Transverse colon (tissue), 4 donors: Measurements from ENCODE around the gene CADPS. TPM values are rescaled to one million over a fixed set of nuclear protein-coding genes. Genes with fewer than 3 reads are reported as not detected.
A peak's percentile ranks its signal among the peaks of the same experiment; 100 is the strongest.

ENCODE experiments used
- DNase-seq: peaks from one replicate; pipeline ENCODE4 v3.0.0-alpha.2; 2019
- H3K27ac ChIP-seq, 4 donors: fragments of 200-600 bp; sonication (generic); 2 replicates each; pipeline ENCODE4 v1.5.1; 2016 to 2018; ENCODE audit warnings: inconsistent platforms in 4 of 4
- H3K27me3 ChIP-seq: fragments of 200-600 bp; sonication (generic); 2 replicates; pipeline ENCODE4 v1.5.1; 2017; ENCODE audit warnings: inconsistent platforms
- H3K36me3 ChIP-seq, 4 donors: fragments of 200-600 bp; sonication (generic); 2 replicates each; pipeline ENCODE4 v1.5.1; 2017 to 2019; ENCODE audit warnings: inconsistent platforms in 4 of 4
- H3K4me1 ChIP-seq, 4 donors: fragments of 200-600 bp; sonication (generic); 2 replicates each; pipeline ENCODE4 v1.5.1; 2017 to 2020; ENCODE audit warnings: inconsistent platforms in 4 of 4
- H3K4me3 ChIP-seq, 4 donors: fragments of 200-600 bp; sonication (generic); 1 replicate in 1 of 4; 2 replicates in 3 of 4; pipeline versions ENCODE4 v1.5.1 to v1.6.1; 2017 to 2019; ENCODE audit warnings: inconsistent platforms in 4 of 4
- H3K9me3 ChIP-seq, 2 donors: fragments of 200-600 bp; sonication (generic); 2 replicates each; pipeline ENCODE4 v1.5.1; 2017 to 2019; ENCODE audit warnings: inconsistent platforms in 2 of 2
- EP300 ChIP-seq: sonication (generic); formaldehyde crosslinking; IDR thresholded peaks from one replicate; pipeline ENCODE4 v1.6.1; 2017; ENCODE audit warnings: antibody characterized with exemption, low read depth
- POLR2A ChIP-seq: fragments of 450-650 bp; IDR thresholded peaks from one replicate; pipeline ENCODE4 v1.6.1; 2016; ENCODE audit warnings: antibody characterized with exemption, mild to moderate bottlenecking, moderate library complexity
- POLR2AphosphoS5 ChIP-seq, 3 donors: sonication (generic); formaldehyde crosslinking; IDR thresholded peaks; one replicate each; pipeline ENCODE4 v1.6.1; 2016; ENCODE audit warnings: antibody characterized with exemption in 3 of 3
- WGBS, 2 donors: methylation state at CpG; one replicate each; pipeline ENCODE4 v1.1.5; 2018; ENCODE audit warnings: low coverage in 1 of 2; 5-methylcytosine and 5-hydroxymethylcytosine counted together
- in situ Hi-C, 4 donors: fragments of 200-750 bp; cut with MboI; loops; one replicate each; pipeline versions ENCODE4 v1.15.0 to v1.15.1; 2017; ENCODE audit warnings: low sequenced_read_pairs in 3 of 4, low pct_ligation_motif_present in 1 of 4, low pct_unique_long_range_greater_than_20kb in 1 of 4
- intact Hi-C: fragments of 100-400 bp; cut with DNase I; formaldehyde crosslinking; loops from one replicate; pipeline ENCODE4 v1.15.1; 2023; ENCODE audit warnings: low total_unique reads
- total RNA-seq, 4 donors: library from RNA; depleted of rRNA; stranded (reverse); fragments of >200 nt; gene quantifications; one replicate each; pipeline ENCODE4 v1.1.0, GENCODE V29; 2016
- TF ChIP-seq, protein P1 (sequence below), 5 experiments: fragments of 200-600 bp in 3 of 5; fragments of 450-650 bp in 2 of 5; sonication (generic) in 3 of 5; IDR thresholded peaks; 1 replicate in 2 of 5; 2 replicates in 3 of 5; pipeline ENCODE4 v1.5.1; 2016 to 2017; ENCODE audit warnings: antibody characterized with exemption in 5 of 5, inconsistent platforms in 3 of 5, mild to moderate bottlenecking in 2 of 5, moderate library complexity in 1 of 5

Gene CADPS
- 10 to 100 TPM in 2 of 4 donors, 1 to 10 TPM in 2; 1.9 to 22.7 (median 8.9) TPM for total RNA-seq

DNA sequence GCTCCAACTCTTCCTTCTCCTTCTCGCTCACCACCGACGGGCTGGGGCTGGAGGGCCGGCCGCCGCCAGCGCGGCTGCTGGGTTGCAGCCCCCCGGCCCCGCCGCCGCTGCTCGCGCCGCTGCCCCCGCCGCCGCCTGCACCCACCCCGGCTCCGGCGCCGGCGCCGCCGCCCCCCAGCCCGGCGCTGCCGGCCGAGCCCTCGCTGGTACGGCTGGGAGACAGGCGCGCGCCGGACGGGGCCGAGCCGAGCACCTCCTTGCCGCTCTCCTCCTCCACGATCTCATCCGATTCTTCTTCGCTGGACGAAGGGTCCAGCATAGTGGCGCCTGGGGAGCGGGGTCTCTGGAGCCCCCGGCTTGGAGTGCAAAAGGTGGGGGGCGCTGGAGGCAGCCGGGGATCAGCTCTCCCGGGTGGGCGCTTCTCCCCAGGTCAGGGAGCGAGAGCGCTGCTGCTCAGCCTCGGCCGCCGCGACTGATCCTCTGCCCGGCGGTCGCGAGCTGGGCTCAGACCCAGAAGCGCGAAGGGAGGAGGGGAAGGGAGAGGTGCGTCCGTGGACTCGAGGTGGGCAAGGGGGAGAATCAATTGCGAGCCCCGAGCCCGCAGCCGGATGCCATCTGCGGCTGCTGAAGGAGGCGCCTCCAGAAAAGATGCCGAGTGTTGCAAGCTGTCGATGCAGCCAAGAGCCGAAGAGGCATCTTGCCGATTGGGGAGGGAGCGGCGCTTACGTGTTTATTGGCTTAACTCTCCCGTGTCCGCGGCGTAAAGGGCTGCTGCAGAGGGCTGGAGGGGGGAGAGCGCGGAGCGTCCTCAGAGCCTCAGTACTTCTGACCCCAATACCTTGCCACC is at the start of gene CADPS:
TSS of gene CADPS (minus strand) at position 706 of the 847 bp plus-strand sequence. CDS start at position 319, 387 bp downstream.
- Histone ChIP-seq H3K27ac (peak within 1 kb of the TSS; percentile 4 to 81 (median 52)), H3K9me3 (no peaks in the 10 kb centered on the region), H3K4me1 (peaks cover 0 to 14% (median 12%) of the 10 kb centered on the region in 4 donors), H3K4me3 (peak within 1 kb of the TSS; percentile 22 to 66 (median 34)), H3K36me3 (no peaks in the 10 kb centered on the region), H3K27me3 (peaks cover 53% of the 10 kb centered on the region)
- 5% methylated on average over 84 of the region's 85 CpGs; no CpG with 5 or more reads in 1 of the 2 donors for WGBS, 2 donors
- TF ChIP-seq, protein P1, sequence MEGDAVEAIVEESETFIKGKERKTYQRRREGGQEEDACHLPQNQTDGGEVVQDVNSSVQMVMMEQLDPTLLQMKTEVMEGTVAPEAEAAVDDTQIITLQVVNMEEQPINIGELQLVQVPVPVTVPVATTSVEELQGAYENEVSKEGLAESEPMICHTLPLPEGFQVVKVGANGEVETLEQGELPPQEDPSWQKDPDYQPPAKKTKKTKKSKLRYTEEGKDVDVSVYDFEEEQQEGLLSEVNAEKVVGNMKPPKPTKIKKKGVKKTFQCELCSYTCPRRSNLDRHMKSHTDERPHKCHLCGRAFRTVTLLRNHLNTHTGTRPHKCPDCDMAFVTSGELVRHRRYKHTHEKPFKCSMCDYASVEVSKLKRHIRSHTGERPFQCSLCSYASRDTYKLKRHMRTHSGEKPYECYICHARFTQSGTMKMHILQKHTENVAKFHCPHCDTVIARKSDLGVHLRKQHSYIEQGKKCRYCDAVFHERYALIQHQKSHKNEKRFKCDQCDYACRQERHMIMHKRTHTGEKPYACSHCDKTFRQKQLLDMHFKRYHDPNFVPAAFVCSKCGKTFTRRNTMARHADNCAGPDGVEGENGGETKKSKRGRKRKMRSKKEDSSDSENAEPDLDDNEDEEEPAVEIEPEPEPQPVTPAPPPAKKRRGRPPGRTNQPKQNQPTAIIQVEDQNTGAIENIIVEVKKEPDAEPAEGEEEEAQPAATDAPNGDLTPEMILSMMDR (IDR thresholded peaks at IDR 0.05), result no peak
- TF ChIP-seq POLR2AphosphoS5 (IDR thresholded peaks at IDR 0.05) (no peak), EP300 (no peak), POLR2A (no peak)
- intact Hi-C loops (no loop called here), in situ Hi-C loops (loop anchor here in 3 of 4 donors (25.0 kb wide), 1 partner anchor 312 kb away; no protein-coding TSS in a partner anchor)
- DNase-seq, result peak; percentile 13

DNA sequence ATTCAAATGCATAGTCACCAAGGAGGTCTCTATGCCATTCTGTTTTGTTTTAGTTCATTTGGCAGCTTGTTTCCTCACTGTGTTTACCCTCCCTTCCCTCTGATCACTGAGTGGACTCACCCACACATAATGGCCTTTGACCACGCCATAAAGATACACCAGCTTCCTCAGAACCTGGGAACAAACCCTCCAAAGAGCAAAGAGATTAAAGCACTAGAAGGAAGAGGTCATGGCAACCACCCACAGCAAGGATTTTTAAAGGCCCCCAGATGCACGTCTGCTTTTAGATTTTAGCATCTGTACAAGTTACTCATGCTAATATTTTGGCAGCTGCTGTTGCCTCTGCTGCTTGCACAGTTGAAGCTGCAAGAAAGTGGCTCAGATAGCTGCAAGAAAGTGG is 47.9 kb upstream of the CADPS start:
- Histone ChIP-seq H3K27me3 (no peaks in the 10 kb centered on the region), H3K4me1 (peaks cover 0 to 22% (median 11%) of the 10 kb centered on the region in 4 donors), H3K36me3 (no peaks in the 10 kb centered on the region), H3K4me3 (no peak overlapping the region), H3K9me3 (no peaks in the 10 kb centered on the region), H3K27ac (peak overlapping the region; percentile 1 to 74 (median 59))
- in situ Hi-C loops (no loop called here), intact Hi-C loops (no loop called here)
- TF ChIP-seq, protein P1 (IDR thresholded peaks at IDR 0.05), result no peak
- TF ChIP-seq POLR2A, result no peak
- TF ChIP-seq POLR2AphosphoS5 (IDR thresholded peaks at IDR 0.05), result peak in 1 of 3 donors; percentile 44
- 18 to 25% methylated on average over 1 to 2 of the region's 2 CpGs for WGBS, 2 donors
- peak; percentile 58 for DNase-seq

DNA sequence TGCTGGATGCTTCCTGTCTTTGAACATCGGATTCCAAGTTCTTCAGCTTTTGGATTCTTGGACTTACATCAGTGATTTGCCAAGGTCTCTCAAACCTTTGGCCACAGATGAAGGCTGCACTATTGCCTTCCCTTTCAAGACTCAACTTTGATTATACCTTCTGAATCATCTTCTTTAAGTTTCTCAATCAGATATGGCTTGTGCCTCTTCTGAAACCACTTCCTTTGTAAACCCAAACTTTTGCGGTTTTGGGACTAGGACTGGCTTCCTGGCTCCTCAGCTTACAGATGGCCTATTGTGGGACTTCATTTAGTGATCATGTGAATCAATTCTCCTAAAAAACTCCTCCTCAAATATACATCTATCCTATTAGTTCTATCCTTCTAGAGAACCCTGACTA is 47.1 kb upstream of the CADPS start:
- no peak overlapping the region for H3K4me3 ChIP-seq
- WGBS, 2 donors, result 51 to 67% methylated on average over 1 to 2 of the region's 2 CpGs
- H3K36me3 ChIP-seq, result no peaks in the 10 kb centered on the region
- intact Hi-C loops, result no loop called here
- H3K27ac ChIP-seq, result peak overlapping the region in 3 of 4 donors; percentile 57 to 74 (median 61)
- H3K9me3 ChIP-seq, result no peaks in the 10 kb centered on the region
- no peak for DNase-seq
- TF ChIP-seq POLR2AphosphoS5 (IDR thresholded peaks at IDR 0.05) (no peak), POLR2A (no peak), EP300 (no peak)
- TF ChIP-seq, protein P1 (IDR thresholded peaks at IDR 0.05), result no peak
- H3K4me1 ChIP-seq, result peaks cover 0 to 30% (median 13%) of the 10 kb centered on the region in 4 donors
- H3K27me3 ChIP-seq, result no peaks in the 10 kb centered on the region
- in situ Hi-C loops, result no loop called here

DNA sequence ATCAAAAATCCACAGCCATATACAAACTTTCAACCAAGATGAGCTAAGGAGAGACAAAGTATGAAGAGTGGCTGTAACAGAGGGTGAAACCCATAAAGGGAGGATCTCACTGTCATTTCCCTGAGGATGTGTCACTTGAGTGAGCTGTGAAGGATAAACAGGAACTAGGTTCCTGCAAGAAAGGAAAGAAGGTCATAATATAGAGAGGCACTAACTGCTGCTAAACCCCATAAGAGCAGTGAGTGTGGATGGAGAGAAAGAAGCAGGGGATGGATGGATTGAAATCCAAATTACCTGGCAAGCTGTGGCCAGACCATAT is 45.2 kb upstream of the CADPS start:
- no peaks in the 10 kb centered on the region for H3K27me3 ChIP-seq
- H3K27ac ChIP-seq, result no peak overlapping the region
- no peaks in the 10 kb centered on the region for H3K9me3 ChIP-seq
- in situ Hi-C loops, result no loop called here
- TF ChIP-seq POLR2AphosphoS5 (IDR thresholded peaks at IDR 0.05) (no peak), EP300 (no peak), POLR2A (no peak)
- TF ChIP-seq, protein P1 (IDR thresholded peaks at IDR 0.05), result no peak
- no peak overlapping the region for H3K4me3 ChIP-seq
- no peak for DNase-seq
- no peaks in the 10 kb centered on the region for H3K36me3 ChIP-seq
- peaks cover 0 to 32% (median 13%) of the 10 kb centered on the region in 4 donors for H3K4me1 ChIP-seq
- intact Hi-C loops, result no loop called here
